Measurements from ENCODE around the gene ST6GALNAC3. TPM values are rescaled to one million over a fixed set of nuclear protein-coding genes. Genes with fewer than 3 reads are reported as not detected.

The ST6GALNAC3 gene
- total RNA-seq, 1 donor from 2014 or later, result 4.7 TPM

GRCh38 chr1:76450229-76450628, 375.7 kb downstream of the ST6GALNAC3 start:
- Mint-ChIP-seq H3K36me3 (ENCODE audit: low read depth) (peaks cover 2% of the 10 kb centered on the region), H3K27me3 (ENCODE audit: low read depth) (no peaks in the 10 kb centered on the region), H3K4me3 (ENCODE audit: unreplicated experiment) (no peak overlapping the region), H3K4me1 (ENCODE audit: low read depth) (no peaks in the 10 kb centered on the region), H3K27ac (ENCODE audit: unreplicated experiment) (no peak overlapping the region), H3K9me3 (ENCODE audit: low read depth) (peaks cover 42% of the 10 kb centered on the region)
- no peak for DNase-seq (ENCODE audit: low spot score)
- TF ChIP-seq, protein P1, sequence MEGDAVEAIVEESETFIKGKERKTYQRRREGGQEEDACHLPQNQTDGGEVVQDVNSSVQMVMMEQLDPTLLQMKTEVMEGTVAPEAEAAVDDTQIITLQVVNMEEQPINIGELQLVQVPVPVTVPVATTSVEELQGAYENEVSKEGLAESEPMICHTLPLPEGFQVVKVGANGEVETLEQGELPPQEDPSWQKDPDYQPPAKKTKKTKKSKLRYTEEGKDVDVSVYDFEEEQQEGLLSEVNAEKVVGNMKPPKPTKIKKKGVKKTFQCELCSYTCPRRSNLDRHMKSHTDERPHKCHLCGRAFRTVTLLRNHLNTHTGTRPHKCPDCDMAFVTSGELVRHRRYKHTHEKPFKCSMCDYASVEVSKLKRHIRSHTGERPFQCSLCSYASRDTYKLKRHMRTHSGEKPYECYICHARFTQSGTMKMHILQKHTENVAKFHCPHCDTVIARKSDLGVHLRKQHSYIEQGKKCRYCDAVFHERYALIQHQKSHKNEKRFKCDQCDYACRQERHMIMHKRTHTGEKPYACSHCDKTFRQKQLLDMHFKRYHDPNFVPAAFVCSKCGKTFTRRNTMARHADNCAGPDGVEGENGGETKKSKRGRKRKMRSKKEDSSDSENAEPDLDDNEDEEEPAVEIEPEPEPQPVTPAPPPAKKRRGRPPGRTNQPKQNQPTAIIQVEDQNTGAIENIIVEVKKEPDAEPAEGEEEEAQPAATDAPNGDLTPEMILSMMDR (IDR thresholded peaks at IDR 0.05), result no peak

- Mint-ChIP-seq H3K36me3 (ENCODE audit: low read depth) (peaks cover 2% of the 10 kb centered on the region), H3K27ac (ENCODE audit: unreplicated experiment) (no peak overlapping the region), H3K4me3 (ENCODE audit: unreplicated experiment) (no peak overlapping the region), H3K9me3 (ENCODE audit: low read depth) (peaks cover 6% of the 10 kb centered on the region), H3K4me1 (ENCODE audit: low read depth) (no peaks in the 10 kb centered on the region), H3K27me3 (ENCODE audit: low read depth) (no peaks in the 10 kb centered on the region)
- TF ChIP-seq, protein P1 (IDR thresholded peaks at IDR 0.05), result no peak
- no peak for DNase-seq (ENCODE audit: low spot score)
These were observed 388.7 kb downstream of the ST6GALNAC3 start for GRCh38 chr1:76463278-76463677.

GRCh38 chr1:76463849-76464248, 389.3 kb downstream of the ST6GALNAC3 start:
- Mint-ChIP-seq H3K27ac (ENCODE audit: unreplicated experiment) (no peak overlapping the region), H3K27me3 (ENCODE audit: low read depth) (no peaks in the 10 kb centered on the region), H3K4me1 (ENCODE audit: low read depth) (no peaks in the 10 kb centered on the region), H3K36me3 (ENCODE audit: low read depth) (peaks cover 2% of the 10 kb centered on the region), H3K4me3 (ENCODE audit: unreplicated experiment) (no peak overlapping the region), H3K9me3 (ENCODE audit: low read depth) (peaks cover 6% of the 10 kb centered on the region)
- TF ChIP-seq, protein P1 (IDR thresholded peaks at IDR 0.05), result no peak
- no peak for DNase-seq (ENCODE audit: low spot score)

GRCh38 chr1:76465030-76465429, 390.5 kb downstream of the ST6GALNAC3 start:
- H3K4me1 Mint-ChIP-seq (ENCODE audit: low read depth), result no peaks in the 10 kb centered on the region
- H3K9me3 Mint-ChIP-seq (ENCODE audit: low read depth), result no peaks in the 10 kb centered on the region
- TF ChIP-seq, protein P1 (IDR thresholded peaks at IDR 0.05), result no peak
- no peak overlapping the region for H3K4me3 Mint-ChIP-seq (ENCODE audit: unreplicated experiment)
- H3K27ac Mint-ChIP-seq (ENCODE audit: unreplicated experiment), result no peak overlapping the region
- no peak for DNase-seq (ENCODE audit: low spot score)
- H3K27me3 Mint-ChIP-seq (ENCODE audit: low read depth), result no peaks in the 10 kb centered on the region
- no peaks in the 10 kb centered on the region for H3K36me3 Mint-ChIP-seq (ENCODE audit: low read depth)

DNA sequence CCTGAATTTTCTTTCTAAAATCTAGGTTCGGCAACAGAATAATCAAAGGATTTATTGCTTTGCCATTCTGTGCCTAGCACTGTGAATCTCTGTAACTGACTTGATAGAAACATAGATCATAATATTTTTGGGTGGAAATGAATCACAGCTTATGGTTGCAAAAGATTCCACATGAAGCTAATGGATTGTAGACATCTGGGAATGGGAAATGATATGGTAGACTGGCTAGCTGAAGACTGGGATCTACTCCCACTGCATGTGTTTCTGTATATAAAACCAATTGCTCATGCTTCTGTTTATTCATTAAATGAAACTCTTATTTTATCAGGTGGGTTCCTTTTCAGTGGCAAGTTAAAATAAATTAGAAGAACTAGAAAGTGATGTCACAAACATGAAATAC, 395.6 kb downstream of the ST6GALNAC3 start:
- Mint-ChIP-seq H3K27me3 (ENCODE audit: low read depth) (no peaks in the 10 kb centered on the region), H3K4me1 (ENCODE audit: low read depth) (peaks cover 4% of the 10 kb centered on the region), H3K36me3 (ENCODE audit: low read depth) (no peaks in the 10 kb centered on the region), H3K27ac (ENCODE audit: unreplicated experiment) (no peak overlapping the region), H3K9me3 (ENCODE audit: low read depth) (no peaks in the 10 kb centered on the region), H3K4me3 (ENCODE audit: unreplicated experiment) (no peak overlapping the region)
- TF ChIP-seq, protein P1 (IDR thresholded peaks at IDR 0.05), result no peak
- no peak for DNase-seq (ENCODE audit: low spot score)
